GM11168 (cell line): ENCODE results near the gene NCS1.

ENCODE experiments used
- in situ Hi-C: fragments of 300-500 bp; cut with MboI; formaldehyde crosslinking; loops from one replicate; pipeline ENCODE4 v1.12.0; 2022; ENCODE audit warnings: low sequenced_read_pairs; ENCODE audit not compliant: unreplicated experiment

NCS1 gene

GRCh38 chr9:130192382-130192999 lies 20.3 kb downstream of the NCS1 start:
- in situ Hi-C loops: no loop called here

GRCh38 chr9:130193103-130193502 lies 20.9 kb downstream of the NCS1 start:
- in situ Hi-C loops: no loop called here

- in situ Hi-C loops: no loop called here
Observed at GRCh38 chr9:130193531-130194377, 21.6 kb downstream of the NCS1 start.

- in situ Hi-C loops: no loop called here
Observed at GRCh38 chr9:130194378-130194932, 22.3 kb downstream of the NCS1 start.

GRCh38 chr9:130195638-130196037 lies 23.4 kb downstream of the NCS1 start:
- in situ Hi-C loops: no loop called here

- in situ Hi-C loops: no loop called here
Observed at GRCh38 chr9:130196643-130197042, 24.4 kb downstream of the NCS1 start.

- in situ Hi-C loops: no loop called here
Observed at GRCh38 chr9:130197386-130197785, 25.2 kb downstream of the NCS1 start.

GRCh38 chr9:130197888-130198287 lies 25.7 kb downstream of the NCS1 start:
- in situ Hi-C loops: no loop called here

- in situ Hi-C loops: no loop called here
Observed at GRCh38 chr9:130198501-130199179, 26.4 kb downstream of the NCS1 start.

GRCh38 chr9:130199605-130200004 lies 27.4 kb downstream of the NCS1 start:
- in situ Hi-C loops: no loop called here

- in situ Hi-C loops: no loop called here
Observed at GRCh38 chr9:130200038-130200849, 28.0 kb downstream of the NCS1 start.

GRCh38 chr9:130201399-130201873 lies 29.2 kb downstream of the NCS1 start:
- in situ Hi-C loops: no loop called here

GRCh38 chr9:130201974-130202373 lies 29.8 kb downstream of the NCS1 start:
- in situ Hi-C loops: no loop called here

- in situ Hi-C loops: no loop called here
Observed at GRCh38 chr9:130204341-130204740, 32.1 kb downstream of the NCS1 start.

- in situ Hi-C loops: no loop called here
Observed at GRCh38 chr9:130204959-130205358, 32.8 kb downstream of the NCS1 start.

- in situ Hi-C loops: no loop called here
Observed at GRCh38 chr9:130205912-130206311, 33.7 kb downstream of the NCS1 start.

GRCh38 chr9:130206579-130206978 lies 34.4 kb downstream of the NCS1 start:
- in situ Hi-C loops: no loop called here

GRCh38 chr9:130207241-130207992 lies 35.2 kb downstream of the NCS1 start:
- in situ Hi-C loops: no loop called here

- in situ Hi-C loops: no loop called here
Observed at GRCh38 chr9:130208600-130209347, 36.6 kb downstream of the NCS1 start.
